Retina (tissue), 1 donor: ENCODE data around the gene ATXN7L1.
"Not testable (repeated sequence)": the region's sequence is repeated elsewhere in the genome, so short reads cannot be mapped to it uniquely, and the experiment has no call there.

Experiments
- DNase-seq: peaks from one replicate; pipeline ENCODE4 v3.0.0-alpha.2; 2016

ATXN7L1 gene

GRCh38 chr7:105734233-105734632 is 142.2 kb downstream of the ATXN7L1 start:
- no peak for DNase-seq

- no peak for DNase-seq
These were observed 145.4 kb downstream of the ATXN7L1 start for GRCh38 chr7:105731042-105731441.

- DNase-seq, result no peak
These were observed 148.4 kb downstream of the ATXN7L1 start for GRCh38 chr7:105728028-105728427.

GRCh38 chr7:105724688-105725087 is 151.7 kb downstream of the ATXN7L1 start:
- DNase-seq, result no peak

- DNase-seq, result peak; percentile 74
These were observed 152.8 kb downstream of the ATXN7L1 start for GRCh38 chr7:105723572-105723971.

- peak; percentile 33 for DNase-seq
These were observed 154.8 kb downstream of the ATXN7L1 start for GRCh38 chr7:105721571-105722104.

GRCh38 chr7:105719919-105720318 is 156.5 kb downstream of the ATXN7L1 start:
- DNase-seq, result no peak

GRCh38 chr7:105719395-105719794 is 157.0 kb downstream of the ATXN7L1 start:
- DNase-seq, result peak; percentile 18

- no peak for DNase-seq
These were observed 157.9 kb downstream of the ATXN7L1 start for GRCh38 chr7:105718511-105718925.

- no peak for DNase-seq
These were observed 160.9 kb downstream of the ATXN7L1 start for GRCh38 chr7:105715528-105715927.

GRCh38 chr7:105713488-105714465 is 162.6 kb downstream of the ATXN7L1 start:
- no peak for DNase-seq

GRCh38 chr7:105712877-105713276 is 163.5 kb downstream of the ATXN7L1 start:
- no peak for DNase-seq

- DNase-seq, result no peak
These were observed 164.5 kb downstream of the ATXN7L1 start for GRCh38 chr7:105711726-105712402.

GRCh38 chr7:105710720-105711119 is 165.7 kb downstream of the ATXN7L1 start:
- not testable (repeated sequence) for DNase-seq

- DNase-seq, result no peak
These were observed 167.7 kb downstream of the ATXN7L1 start for GRCh38 chr7:105708763-105709080.

- no peak for DNase-seq
These were observed 168.2 kb downstream of the ATXN7L1 start for GRCh38 chr7:105707967-105708762.

- no peak for DNase-seq
These were observed 169.0 kb downstream of the ATXN7L1 start for GRCh38 chr7:105707381-105707780.

- no peak for DNase-seq
These were observed 171.0 kb downstream of the ATXN7L1 start for GRCh38 chr7:105705427-105705826.

GRCh38 chr7:105703207-105703930 is 173.0 kb downstream of the ATXN7L1 start:
- no peak for DNase-seq

GRCh38 chr7:105699568-105700236 is 176.7 kb downstream of the ATXN7L1 start:
- DNase-seq, result no peak

- no peak for DNase-seq
These were observed 177.9 kb downstream of the ATXN7L1 start for GRCh38 chr7:105698531-105698930.

- DNase-seq, result no peak
These were observed 178.6 kb downstream of the ATXN7L1 start for GRCh38 chr7:105697753-105698152.
